Stimulated activated naive CD8-positive, alpha-beta T cell treated with anti-CD3 and anti-CD28 coated beads, Interleukin-15, Interleukin-2, amounts not matched to agents 100 U/mL and 50 U/mL, for 24 hours (primary cell): Measurements from ENCODE around the gene TRMT44.
A peak's percentile ranks its signal among the peaks of the same experiment; 100 is the strongest.

Source experiments
- ATAC-seq: fragments of 150-1000 bp; cut with Tn5 transposase; one replicate; pipeline ENCODE4 v1.10.0; 2021
- DNase-seq: peaks from one replicate; pipeline ENCODE4 v3.0.0; 2021

The TRMT44 gene

GRCh38 chr4:8435656-8436121, 4.9 kb upstream of the TRMT44 start:
- peak; percentile 27 for DNase-seq
- ATAC-seq = peak; percentile 30

GRCh38 chr4:8437281-8437680, 3.3 kb upstream of the TRMT44 start:
- ATAC-seq (no peak), DNase-seq (no peak)

GRCh38 chr4:8438743-8439142, 1.8 kb upstream of the TRMT44 start:
- DNase-seq = no peak
- ATAC-seq = no peak

- no peak for DNase-seq
- ATAC-seq = no peak
These were observed 1.4 kb upstream of the TRMT44 start for GRCh38 chr4:8439168-8439567.

- ATAC-seq (peak; percentile 37), DNase-seq (peak; percentile 15)
These were observed 574 bp upstream of the TRMT44 start for GRCh38 chr4:8439914-8440491.

- ATAC-seq = no peak
- DNase-seq = no peak
These were observed 1.0 kb downstream of the TRMT44 start for GRCh38 chr4:8441499-8442091.

GRCh38 chr4:8442596-8443358, 2.2 kb downstream of the TRMT44 start:
- DNase-seq (no peak), ATAC-seq (no peak)

- no peak for DNase-seq
- no peak for ATAC-seq
These were observed 3.2 kb downstream of the TRMT44 start for GRCh38 chr4:8443801-8444200.

GRCh38 chr4:8446122-8446521, 5.5 kb downstream of the TRMT44 start:
- ATAC-seq (no peak), DNase-seq (no peak)

GRCh38 chr4:8451440-8452182, 11.0 kb downstream of the TRMT44 start:
- DNase-seq = no peak
- no peak for ATAC-seq

GRCh38 chr4:8453957-8454356, 13.4 kb downstream of the TRMT44 start:
- no peak for DNase-seq
- ATAC-seq = no peak

- DNase-seq = no peak
- ATAC-seq = no peak
These were observed 17.2 kb downstream of the TRMT44 start for GRCh38 chr4:8457646-8458252.

- no peak for ATAC-seq
These were observed 19.4 kb downstream of the TRMT44 start for GRCh38 chr4:8459867-8460445.

GRCh38 chr4:8461086-8461485, 20.5 kb downstream of the TRMT44 start:
- no peak for DNase-seq
- no peak for ATAC-seq

More at GRCh38 chr4:8459867-8460445, 19.4 kb downstream of the TRMT44 start:
- no peak for DNase-seq

GRCh38 chr4:8461616-8462015, 21.0 kb downstream of the TRMT44 start:
- ATAC-seq (no peak), DNase-seq (no peak)

- no peak for DNase-seq
- no peak for ATAC-seq
These were observed 23.2 kb downstream of the TRMT44 start for GRCh38 chr4:8463811-8464210.

- no peak for DNase-seq
These were observed 23.8 kb downstream of the TRMT44 start for GRCh38 chr4:8464381-8464780.

GRCh38 chr4:8465615-8466611, 25.3 kb downstream of the TRMT44 start:
- ATAC-seq (no peak), DNase-seq (no peak)

More at GRCh38 chr4:8464381-8464780, 23.8 kb downstream of the TRMT44 start:
- ATAC-seq = no peak

- DNase-seq = no peak
- ATAC-seq = no peak
These were observed 26.4 kb downstream of the TRMT44 start for GRCh38 chr4:8467016-8467415.

- ATAC-seq (peak; percentile 66), DNase-seq (peak; percentile 64)
These were observed 28.4 kb downstream of the TRMT44 start for GRCh38 chr4:8468746-8469535.
